GM23338 (cell line): Measurements from ENCODE around the gene SULT1A2. TPM values are rescaled to one million over a fixed set of nuclear protein-coding genes. Genes with fewer than 3 reads are reported as not detected.

Experiments
- ATAC-seq: fragments of 200-7000 bp; cut with Tn5 transposase; 3 replicates; pipeline ENCODE4 v1.9.1; 2020
- DNase-seq: peaks from one replicate; pipeline ENCODE4 v3.0.0-alpha.2; 2015; ENCODE audit warnings: low spot score
- H2AFZ ChIP-seq: fragments of 200-600 bp; sonication (generic); 2 replicates; pipeline ENCODE4 v1.8.0; 2016; ENCODE audit warnings: antibody characterized with exemption, mild to moderate bottlenecking, moderate library complexity
- H3F3A ChIP-seq: fragments of 200-600 bp; sonication (generic); replicated peaks from 2 replicates; pipeline ENCODE4 v1.8.0; 2017; ENCODE audit warnings: antibody characterized with exemption, mixed run types, low read depth
- H3K27ac ChIP-seq: fragments of 200-600 bp; sonication (generic); 2 replicates; pipeline ENCODE4 v1.6.1; 2016; ENCODE audit warnings: low read depth
- H3K27me3 ChIP-seq: fragments of 200-600 bp; sonication (generic); 2 replicates; pipeline ENCODE4 v1.8.0; 2016; ENCODE audit warnings: mild to moderate bottlenecking, mixed run types, moderate library complexity; ENCODE audit not compliant: insufficient read depth
- H3K36me3 ChIP-seq: fragments of 200-600 bp; sonication (generic); 2 replicates; pipeline ENCODE4 v1.8.0; 2016; ENCODE audit warnings: mild to moderate bottlenecking; ENCODE audit not compliant: insufficient read depth
- H3K4me1 ChIP-seq: fragments of 200-600 bp; sonication (generic); 2 replicates; pipeline ENCODE4 v1.8.0; 2016; ENCODE audit warnings: mild to moderate bottlenecking, moderate library complexity; ENCODE audit not compliant: insufficient read depth
- H3K4me2 ChIP-seq: fragments of 200-600 bp; sonication (generic); 2 replicates; pipeline ENCODE4 v1.7.1; 2017; ENCODE audit warnings: mixed run types
- H3K4me3 ChIP-seq: fragments of 200-600 bp; sonication (generic); 2 replicates; pipeline ENCODE4 v1.6.1; 2016; ENCODE audit warnings: mixed run types
- H3K79me2 ChIP-seq: fragments of 200-600 bp; sonication (generic); replicated peaks from 2 replicates; pipeline ENCODE4 v1.8.0; 2017; ENCODE audit warnings: mild to moderate bottlenecking; ENCODE audit not compliant: insufficient read depth
- H3K9me2 ChIP-seq: fragments of 200-600 bp; sonication (generic); 2 replicates; pipeline ENCODE4 v1.8.0; 2017; ENCODE audit not compliant: insufficient read depth
- H4K20me1 ChIP-seq: fragments of 200-600 bp; sonication (generic); replicated peaks from 2 replicates; pipeline ENCODE4 v1.8.0; 2017; ENCODE audit warnings: mild to moderate bottlenecking; ENCODE audit not compliant: insufficient read depth
- H3K27ac Mint-ChIP-seq: 2 replicates; pipeline ENCODE4 v1.8.0; 2020; ENCODE audit warnings: inconsistent platforms, mild to moderate bottlenecking, moderate library complexity, mixed read lengths
- H3K27me3 Mint-ChIP-seq: 3 replicates; pipeline ENCODE4 v1.8.0; 2022; ENCODE audit warnings: low read depth, mild to moderate bottlenecking, moderate library complexity, mixed read lengths, inconsistent platforms; ENCODE audit not compliant: insufficient read depth, poor library complexity
- H3K36me3 Mint-ChIP-seq: 3 replicates; pipeline ENCODE4 v1.8.0; 2021; ENCODE audit warnings: low read depth, mild to moderate bottlenecking, inconsistent platforms, moderate library complexity, mixed read lengths
- H3K4me1 Mint-ChIP-seq: 3 replicates; pipeline ENCODE4 v1.8.0; 2020; ENCODE audit warnings: mild to moderate bottlenecking, inconsistent platforms, mixed read lengths
- H3K4me3 Mint-ChIP-seq: 3 replicates; pipeline ENCODE4 v1.8.0; 2021; ENCODE audit warnings: moderate library complexity, mild to moderate bottlenecking, inconsistent platforms, mixed read lengths
- H3K9me3 Mint-ChIP-seq: 3 replicates; pipeline ENCODE4 v1.8.0; 2020; ENCODE audit warnings: moderate library complexity, mild to moderate bottlenecking, inconsistent platforms, mixed read lengths
- CREB1 ChIP-seq: fragments of 250-450 bp; sonication (Bioruptor Pico); IDR thresholded peaks from 2 replicates; pipeline ENCODE4 v1.5.0; 2020; ENCODE audit warnings: low read depth, mild to moderate bottlenecking, moderate library complexity
- CTCF ChIP-seq, 2 experiments: fragments of 200-600 bp in 1 of 2; sonication (generic) in 1 of 2; conservative IDR thresholded peaks; 2 replicates each; pipeline versions ENCODE4 v1.5.1 to v1.6.1; 2016 to 2017; ENCODE audit warnings: antibody characterized with exemption in 2 of 2, low read depth in 2 of 2, mild to moderate bottlenecking in 2 of 2, moderate library complexity in 1 of 2
- ETS1 ChIP-seq: IDR thresholded peaks from 2 replicates; pipeline ENCODE4 v1.6.1; 2016; ENCODE audit warnings: antibody characterized with exemption
- EZH2 ChIP-seq: fragments of 200-600 bp; sonication (generic); IDR thresholded peaks from one replicate; pipeline ENCODE4 v1.8.0; 2017; ENCODE audit warnings: antibody characterized with exemption, mild to moderate bottlenecking, low read depth; ENCODE audit not compliant: unreplicated experiment
- EZH2phosphoT487 ChIP-seq: fragments of 200-600 bp; sonication (generic); IDR thresholded peaks from one replicate; pipeline ENCODE4 v1.8.1; 2018; ENCODE audit warnings: antibody characterized with exemption; ENCODE audit not compliant: unreplicated experiment
- JUNB ChIP-seq: IDR thresholded peaks from one replicate; pipeline ENCODE4 v1.6.1; 2016; ENCODE audit warnings: antibody characterized with exemption; ENCODE audit not compliant: unreplicated experiment
- NANOG ChIP-seq: IDR thresholded peaks from 2 replicates; pipeline ENCODE4 v1.6.1; 2016; ENCODE audit warnings: antibody characterized with exemption, borderline replicate concordance
- POLR2AphosphoS5 ChIP-seq: IDR thresholded peaks from 2 replicates; pipeline ENCODE4 v1.6.1; 2016; ENCODE audit warnings: antibody characterized with exemption, low read depth
- REST ChIP-seq: IDR thresholded peaks from one replicate; pipeline ENCODE4 v1.6.1; 2018; ENCODE audit warnings: antibody characterized with exemption; ENCODE audit not compliant: unreplicated experiment
- STAT1 ChIP-seq: IDR thresholded peaks from one replicate; pipeline ENCODE4 v1.6.1; 2016; ENCODE audit warnings: antibody characterized with exemption; ENCODE audit not compliant: unreplicated experiment
- ZNF114 ChIP-seq: fragments of 250-450 bp; sonication (Bioruptor Pico); IDR thresholded peaks from 2 replicates; pipeline ENCODE4 v1.5.0; 2020; ENCODE audit warnings: mild to moderate bottlenecking, moderate library complexity
- ZNF331 ChIP-seq: fragments of 250-450 bp; sonication (Bioruptor Pico); IDR thresholded peaks from 2 replicates; pipeline ENCODE4 v1.5.0; 2020; ENCODE audit warnings: low read depth, mild to moderate bottlenecking, moderate library complexity
- ZNF462 ChIP-seq: fragments of 250-450 bp; sonication (Bioruptor Pico); IDR thresholded peaks from 2 replicates; pipeline ENCODE4 v1.5.0; 2020; ENCODE audit warnings: mild to moderate bottlenecking, moderate library complexity
- polyA plus RNA-seq: library from polyadenylated mRNA; unstranded; fragments of >200 nt; fragmentation: Nextera tagmentation; extraction: Ambion mirVana; gene quantifications from 2 replicates; pipeline ENCODE4 v1.2.1, GENCODE V29; 2016
- total RNA-seq: library from RNA; depleted of rRNA; stranded (reverse); fragments of >200 nt; shearing (Covaris generic); gene quantifications from 2 replicates; pipeline ENCODE4 v1.2.3, GENCODE V29; 2014

The SULT1A2 gene
- total and polyA plus RNA-seq, 2 experiments from 2014 or later, result 0.17 to 0.34 TPM

- Histone ChIP-seq H3K27ac (no peak overlapping the region), H3K4me3 (no peak overlapping the region), H3K36me3 (no peaks in the 10 kb centered on the region), H3K9me2 (no peaks in the 10 kb centered on the region), H3F3A (no peaks in the 10 kb centered on the region), H3K79me2 (0 out of 2 replicates have a peak, but pooled peaks cover 3% of the 10 kb centered on the region), H3K4me2 (no peak overlapping the region), H3K4me1 (no peaks in the 10 kb centered on the region), H2AFZ (no peak overlapping the region), H4K20me1 (no peaks in the 10 kb centered on the region), H3K27me3 (no peaks in the 10 kb centered on the region)
- ATAC-seq (no peak), DNase-seq (no peak)
- no peak for TF ChIP-seq CREB1
- TF ChIP-seq POLR2AphosphoS5, result no peak
- no peak for TF ChIP-seq STAT1
- no peak for TF ChIP-seq ZNF114 (CRISPR knock-in tag)
- TF ChIP-seq NANOG, result no peak
- TF ChIP-seq ZNF331 (CRISPR knock-in tag), result no peak
- no peak for TF ChIP-seq EZH2phosphoT487
- TF ChIP-seq CTCF (conservative IDR thresholded peaks at IDR 0.05; ENCODE audit: low read depth in 2 of 2), result no peak
- TF ChIP-seq ZNF462, result no peak
- TF ChIP-seq ETS1, result no peak
- TF ChIP-seq REST, result no peak
- no peak for TF ChIP-seq EZH2
- no peak for TF ChIP-seq JUNB
- Mint-ChIP-seq H3K4me1 (no peaks in the 10 kb centered on the region), H3K36me3 (peaks cover 32% of the 10 kb centered on the region), H3K4me3 (no peak overlapping the region), H3K9me3 (peaks cover 12% of the 10 kb centered on the region), H3K27me3 (no peaks in the 10 kb centered on the region), H3K27ac (no peak overlapping the region)
Observed at GRCh38 chr16:28561557-28562187, 35.2 kb downstream of the SULT1A2 start.
